OCI-LY3 (cell line): ENCODE results near the gene GPRASP3.

Source experiments
- H2AFZ ChIP-seq: fragments of 200-600, 300-600 bp; shearing (Covaris generic); 2 replicates; pipeline ENCODE4 v1.6.0; 2014; ENCODE audit warnings: antibody characterized with exemption, low read depth, low read length
- H3K27ac ChIP-seq: fragments of 200-600, 300-600 bp; sonication (generic); 2 replicates; pipeline ENCODE4 v1.5.1; 2014; ENCODE audit warnings: mild to moderate bottlenecking, low read length, moderate library complexity, mixed read lengths
- H3K27me3 ChIP-seq: fragments of 200-600, 300-600 bp; sonication (generic); 2 replicates; pipeline ENCODE4 v1.6.1; 2014; ENCODE audit warnings: low read depth, low read length, mixed read lengths
- H3K36me3 ChIP-seq: fragments of 200-600, 300-600 bp; sonication (generic); replicated peaks from 2 replicates; pipeline ENCODE3; 2014; ENCODE audit warnings: low read depth, low read length, mixed read lengths
- H3K4me1 ChIP-seq: fragments of 300-600, 200-600 bp; sonication (generic); 2 replicates; pipeline ENCODE4 v1.6.1; 2014; ENCODE audit warnings: low read length, mixed read lengths
- H3K4me2 ChIP-seq: fragments of 200-600, 300-600 bp; sonication (generic); 2 replicates; pipeline ENCODE4 v1.6.1; 2014; ENCODE audit warnings: low read length, mixed read lengths
- H3K4me3 ChIP-seq: fragments of 300-600, 200-600 bp; sonication (generic); 2 replicates; pipeline ENCODE4 v1.5.1; 2014; ENCODE audit warnings: antibody characterized with exemption, mild to moderate bottlenecking, low read length, moderate library complexity
- H3K79me2 ChIP-seq: fragments of 300-600, 200-600 bp; shearing (Covaris generic); 2 replicates; pipeline ENCODE4 v1.6.1; 2014; ENCODE audit warnings: mild to moderate bottlenecking, low read length, mixed read lengths
- H3K9ac ChIP-seq: fragments of 300-600, 200-600 bp; shearing (Covaris generic); 2 replicates; pipeline ENCODE4 v1.6.0; 2014; ENCODE audit warnings: mild to moderate bottlenecking, low read length, moderate library complexity
- H3K9me3 ChIP-seq: fragments of 200-600, 300-600 bp; shearing (Covaris generic); 2 replicates; pipeline ENCODE4 v1.6.1; 2014; ENCODE audit warnings: low read length, mixed read lengths; ENCODE audit not compliant: insufficient read depth
- H4K20me1 ChIP-seq: fragments of 200-600, 300-600 bp; sonication (generic); 2 replicates; pipeline ENCODE4 v1.6.1; 2016; ENCODE audit warnings: low read length, mixed read lengths; ENCODE audit not compliant: insufficient read depth
- CTCF ChIP-seq: fragments of 200-600, 300-600 bp; sonication (generic); IDR thresholded peaks from 2 replicates; pipeline ENCODE4 v1.5.1; 2014; ENCODE audit warnings: antibody characterized with exemption, low read length, low read depth
- EZH2phosphoT487 ChIP-seq: fragments of 200-600 bp; shearing (Covaris generic); IDR thresholded peaks from 2 replicates; pipeline ENCODE4 v1.6.1; 2018; ENCODE audit warnings: antibody characterized with exemption, mixed run types, low read depth

GPRASP3 gene

GRCh38 chrX:102765809-102766208, 45.3 kb downstream of the GPRASP3 start:
- no peaks in the 10 kb centered on the region for H3K27me3 ChIP-seq
- H3K9ac ChIP-seq: no peak overlapping the region
- no peak overlapping the region for H2AFZ ChIP-seq
- H3K4me1 ChIP-seq: peaks cover 6% of the 10 kb centered on the region
- no peaks in the 10 kb centered on the region for H3K36me3 ChIP-seq
- H3K79me2 ChIP-seq: peaks cover 15% of the 10 kb centered on the region
- TF ChIP-seq EZH2phosphoT487 (no peak), CTCF (no peak)
- H4K20me1 ChIP-seq: no peaks in the 10 kb centered on the region
- no peaks in the 10 kb centered on the region for H3K9me3 ChIP-seq
- H3K4me3 ChIP-seq: no peak overlapping the region
- no peak overlapping the region for H3K4me2 ChIP-seq
- H3K27ac ChIP-seq: no peak overlapping the region

- Histone ChIP-seq H3K27ac (no peak overlapping the region), H3K79me2 (peaks cover 22% of the 10 kb centered on the region), H3K4me3 (no peak overlapping the region), H2AFZ (no peak overlapping the region), H3K4me2 (no peak overlapping the region), H3K4me1 (peaks cover 6% of the 10 kb centered on the region), H3K9me3 (no peaks in the 10 kb centered on the region), H4K20me1 (no peaks in the 10 kb centered on the region), H3K27me3 (no peaks in the 10 kb centered on the region), H3K36me3 (no peaks in the 10 kb centered on the region), H3K9ac (no peak overlapping the region)
- no peak for TF ChIP-seq EZH2phosphoT487
- TF ChIP-seq CTCF: no peak
These were observed 46.7 kb downstream of the GPRASP3 start for GRCh38 chrX:102767287-102767686.

- H3K4me1 ChIP-seq: peaks cover 6% of the 10 kb centered on the region
These were observed 48.6 kb downstream of the GPRASP3 start for GRCh38 chrX:102768987-102769761.

More at GRCh38 chrX:102768987-102769761, 48.6 kb downstream of the GPRASP3 start:
- no peaks in the 10 kb centered on the region for H4K20me1 ChIP-seq
- H3K4me2 ChIP-seq: peak overlapping the region; percentile 79
- H3K9me3 ChIP-seq: no peaks in the 10 kb centered on the region
- H2AFZ ChIP-seq: peak overlapping the region; percentile 97
- H3K9ac ChIP-seq: peak overlapping the region; percentile 74
- H3K36me3 ChIP-seq: no peaks in the 10 kb centered on the region
- H3K4me3 ChIP-seq: peak overlapping the region; percentile 93
- H3K79me2 ChIP-seq: peaks cover 22% of the 10 kb centered on the region
- H3K27me3 ChIP-seq: no peaks in the 10 kb centered on the region
- no peak for TF ChIP-seq EZH2phosphoT487
- H3K27ac ChIP-seq: no peak overlapping the region
